ENCODE measurements around the gene CEP112. TPM values are rescaled to one million over a fixed set of nuclear protein-coding genes. Genes with fewer than 3 reads are reported as not detected.
"Not testable (repeated sequence)": the region's sequence is repeated elsewhere in the genome, so short reads cannot be mapped to it uniquely, and the experiment has no call there.

Gene CEP112
- total RNA-seq, 1 donor from 2014 or later: 13.9 TPM

DNA sequence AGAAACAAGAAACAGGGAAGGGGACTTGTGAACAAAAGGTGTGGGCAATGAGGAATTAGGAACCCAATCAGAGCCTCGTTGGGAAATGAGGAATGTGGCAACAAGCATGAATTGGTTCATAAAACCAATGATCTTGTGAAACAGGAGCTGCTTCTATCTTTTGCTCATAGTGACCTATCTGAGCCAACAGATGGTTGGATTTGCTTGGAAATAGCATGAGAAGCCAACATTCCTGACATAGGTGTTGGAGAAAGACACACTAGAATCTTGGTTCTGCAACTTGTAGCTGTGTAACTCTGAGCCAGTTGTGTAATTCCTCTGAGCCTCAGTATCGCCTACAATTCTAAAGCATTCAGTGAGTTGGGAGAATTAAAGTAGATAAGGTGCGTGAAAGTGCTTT, 378.6 kb downstream of the CEP112 start:
- no peaks in the 10 kb centered on the region for H3K79me2 ChIP-seq (ENCODE audit: insufficient read depth, low read length)
- no peaks in the 10 kb centered on the region for H3K27me3 Mint-ChIP-seq (ENCODE audit: low read depth, unreplicated experiment)
- DNase-seq (ENCODE audit: low read depth): no peak
- no peaks in the 10 kb centered on the region for H3K9me3 ChIP-seq (ENCODE audit: insufficient read depth, low read depth, low read length)
- H4K20me1 ChIP-seq (ENCODE audit: insufficient read depth, low read length): no peaks in the 10 kb centered on the region
- no peak overlapping the region for H3K4me2 ChIP-seq (ENCODE audit: low read length)
- no peak for FAIRE-seq
- no peaks in the 10 kb centered on the region for H3K27me3 ChIP-seq (ENCODE audit: insufficient read depth, low read length)
- H3K4me1 ChIP-seq (ENCODE audit: insufficient read depth, low read length): no peaks in the 10 kb centered on the region
- no peak overlapping the region for H3K4me3 ChIP-seq (ENCODE audit: insufficient read depth, low read depth, low read length)
- no peaks in the 10 kb centered on the region for H3K4me1 Mint-ChIP-seq (ENCODE audit: low read depth, unreplicated experiment)
- H3K36me3 ChIP-seq (ENCODE audit: insufficient read depth, low read length): no peaks in the 10 kb centered on the region
- no peak overlapping the region for H2AFZ ChIP-seq (ENCODE audit: low read depth, low read length)
- H3K27ac Mint-ChIP-seq (ENCODE audit: unreplicated experiment): no peak overlapping the region
- H3K27ac ChIP-seq (ENCODE audit: low read depth, low read length): no peak overlapping the region
- no peak overlapping the region for H3K4me3 Mint-ChIP-seq (ENCODE audit: unreplicated experiment)
- H3K36me3 Mint-ChIP-seq (ENCODE audit: low read depth, unreplicated experiment): peaks cover 4% of the 10 kb centered on the region
- no peak for TF ChIP-seq EZH2 (IDR thresholded peaks at IDR 0.05; ENCODE audit: insufficient read depth, low read length)
- TF ChIP-seq, protein P1, sequence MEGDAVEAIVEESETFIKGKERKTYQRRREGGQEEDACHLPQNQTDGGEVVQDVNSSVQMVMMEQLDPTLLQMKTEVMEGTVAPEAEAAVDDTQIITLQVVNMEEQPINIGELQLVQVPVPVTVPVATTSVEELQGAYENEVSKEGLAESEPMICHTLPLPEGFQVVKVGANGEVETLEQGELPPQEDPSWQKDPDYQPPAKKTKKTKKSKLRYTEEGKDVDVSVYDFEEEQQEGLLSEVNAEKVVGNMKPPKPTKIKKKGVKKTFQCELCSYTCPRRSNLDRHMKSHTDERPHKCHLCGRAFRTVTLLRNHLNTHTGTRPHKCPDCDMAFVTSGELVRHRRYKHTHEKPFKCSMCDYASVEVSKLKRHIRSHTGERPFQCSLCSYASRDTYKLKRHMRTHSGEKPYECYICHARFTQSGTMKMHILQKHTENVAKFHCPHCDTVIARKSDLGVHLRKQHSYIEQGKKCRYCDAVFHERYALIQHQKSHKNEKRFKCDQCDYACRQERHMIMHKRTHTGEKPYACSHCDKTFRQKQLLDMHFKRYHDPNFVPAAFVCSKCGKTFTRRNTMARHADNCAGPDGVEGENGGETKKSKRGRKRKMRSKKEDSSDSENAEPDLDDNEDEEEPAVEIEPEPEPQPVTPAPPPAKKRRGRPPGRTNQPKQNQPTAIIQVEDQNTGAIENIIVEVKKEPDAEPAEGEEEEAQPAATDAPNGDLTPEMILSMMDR (IDR thresholded peaks at IDR 0.05; ENCODE audit: insufficient read depth, low read depth, low read length): no peak
- peaks cover 4% of the 10 kb centered on the region for H3K9me3 Mint-ChIP-seq (ENCODE audit: unreplicated experiment)
- H3K9ac ChIP-seq (ENCODE audit: low read length): no peak overlapping the region

DNA sequence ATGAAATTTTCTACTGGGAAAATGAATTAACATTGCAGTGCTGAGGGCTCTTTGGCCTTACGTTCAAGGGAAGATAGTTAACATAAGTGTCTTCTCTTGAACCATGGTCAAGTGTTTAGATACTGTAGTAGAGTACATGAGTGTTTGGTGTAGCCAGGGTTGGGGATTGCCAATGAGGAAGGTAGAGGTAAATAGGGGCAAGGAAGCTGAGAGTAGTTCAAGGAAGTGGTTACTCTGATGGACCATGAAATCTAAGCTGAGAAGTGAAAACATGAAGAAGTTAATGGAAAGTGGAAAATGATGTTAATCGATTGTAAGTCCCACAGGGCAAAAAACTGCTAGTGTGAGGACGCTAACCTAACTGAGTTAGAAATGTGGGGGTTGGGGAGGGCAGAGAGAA, 380.9 kb downstream of the CEP112 start:
- Mint-ChIP-seq H3K27ac (ENCODE audit: unreplicated experiment) (no peak overlapping the region), H3K9me3 (ENCODE audit: unreplicated experiment) (peaks cover 14% of the 10 kb centered on the region), H3K4me1 (ENCODE audit: low read depth, unreplicated experiment) (no peaks in the 10 kb centered on the region), H3K36me3 (ENCODE audit: low read depth, unreplicated experiment) (peaks cover 9% of the 10 kb centered on the region), H3K4me3 (ENCODE audit: unreplicated experiment) (no peak overlapping the region), H3K27me3 (ENCODE audit: low read depth, unreplicated experiment) (no peaks in the 10 kb centered on the region)
- no peaks in the 10 kb centered on the region for H3K4me1 ChIP-seq (ENCODE audit: insufficient read depth, low read length)
- H3K27ac ChIP-seq (ENCODE audit: low read depth, low read length): no peak overlapping the region
- no peak overlapping the region for H2AFZ ChIP-seq (ENCODE audit: low read depth, low read length)
- H3K27me3 ChIP-seq (ENCODE audit: insufficient read depth, low read length): no peaks in the 10 kb centered on the region
- H3K4me2 ChIP-seq (ENCODE audit: low read length): no peak overlapping the region
- H4K20me1 ChIP-seq (ENCODE audit: insufficient read depth, low read length): no peaks in the 10 kb centered on the region
- no peaks in the 10 kb centered on the region for H3K79me2 ChIP-seq (ENCODE audit: insufficient read depth, low read length)
- H3K4me3 ChIP-seq (ENCODE audit: insufficient read depth, low read depth, low read length): no peak overlapping the region
- DNase-seq (ENCODE audit: low read depth) (no peak), FAIRE-seq (no peak)
- no peaks in the 10 kb centered on the region for H3K36me3 ChIP-seq (ENCODE audit: insufficient read depth, low read length)
- no peak overlapping the region for H3K9ac ChIP-seq (ENCODE audit: low read length)
- TF ChIP-seq, protein P1 (IDR thresholded peaks at IDR 0.05; ENCODE audit: insufficient read depth, low read depth, low read length): no peak
- no peak for TF ChIP-seq EZH2 (IDR thresholded peaks at IDR 0.05; ENCODE audit: insufficient read depth, low read length)
- H3K9me3 ChIP-seq (ENCODE audit: insufficient read depth, low read depth, low read length): no peaks in the 10 kb centered on the region

DNA sequence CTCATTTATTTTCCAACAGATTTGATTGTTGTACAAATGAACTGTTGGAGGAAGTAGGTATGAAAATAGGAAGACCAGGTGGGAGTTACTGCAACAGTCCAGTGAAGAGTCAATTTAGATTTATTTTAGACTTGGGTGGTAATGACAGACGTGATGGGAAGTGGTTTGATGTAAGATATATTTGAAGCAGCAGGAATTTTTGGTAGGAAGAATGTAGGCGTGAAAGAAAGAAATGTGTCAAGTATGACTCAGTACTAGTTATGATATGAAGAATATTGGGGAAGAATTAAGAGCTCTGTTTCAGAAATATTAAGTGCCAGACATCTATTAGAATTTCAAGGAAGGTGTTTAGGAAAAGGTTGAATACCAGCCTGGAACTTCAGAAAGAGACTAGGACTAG, 382.6 kb downstream of the CEP112 start:
- peaks cover 16% of the 10 kb centered on the region for H3K9me3 Mint-ChIP-seq (ENCODE audit: unreplicated experiment)
- DNase-seq (ENCODE audit: low read depth): no peak

DNA sequence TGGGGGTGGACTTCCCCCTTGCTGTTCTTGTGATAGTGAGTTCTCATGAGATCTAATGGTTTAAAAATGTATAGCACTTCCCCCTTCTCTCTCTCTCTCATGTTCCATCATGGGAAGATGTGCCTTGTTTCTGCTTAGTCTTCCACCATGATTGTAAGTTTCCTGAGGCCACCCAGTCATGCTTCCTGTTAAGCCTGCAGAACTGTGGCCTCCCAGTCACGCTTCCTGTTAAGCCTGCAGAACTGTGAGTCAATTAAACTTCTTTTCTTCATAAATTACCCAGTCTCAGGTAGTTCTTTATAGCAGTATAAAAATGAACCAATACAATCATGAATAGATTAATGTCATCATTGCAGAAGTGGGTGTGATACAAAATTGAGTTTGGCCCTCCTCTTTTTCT, 383.4 kb downstream of the CEP112 start:
- Mint-ChIP-seq H3K36me3 (ENCODE audit: low read depth, unreplicated experiment) (peaks cover 10% of the 10 kb centered on the region), H3K9me3 (ENCODE audit: unreplicated experiment) (peaks cover 16% of the 10 kb centered on the region)
- H3K27ac Mint-ChIP-seq (ENCODE audit: unreplicated experiment); H3K27ac ChIP-seq (ENCODE audit: low read depth, low read length); DNase-seq (ENCODE audit: low read depth); H3K9ac ChIP-seq (ENCODE audit: low read length); H3K36me3 ChIP-seq (ENCODE audit: insufficient read depth, low read length); H3K4me1 Mint-ChIP-seq (ENCODE audit: low read depth, unreplicated experiment); H4K20me1 ChIP-seq (ENCODE audit: insufficient read depth, low read length); H3K4me3 Mint-ChIP-seq (ENCODE audit: unreplicated experiment); H2AFZ ChIP-seq (ENCODE audit: low read depth, low read length); H3K27me3 ChIP-seq (ENCODE audit: insufficient read depth, low read length); H3K9me3 ChIP-seq (ENCODE audit: insufficient read depth, low read depth, low read length); H3K79me2 ChIP-seq (ENCODE audit: insufficient read depth, low read length); H3K27me3 Mint-ChIP-seq (ENCODE audit: low read depth, unreplicated experiment); H3K4me2 ChIP-seq (ENCODE audit: low read length); H3K4me3 ChIP-seq (ENCODE audit: insufficient read depth, low read depth, low read length); FAIRE-seq; H3K4me1 ChIP-seq (ENCODE audit: insufficient read depth, low read length): not testable (repeated sequence)

More for the DNA sequence above, 382.6 kb downstream of the CEP112 start:
- Mint-ChIP-seq H3K36me3 (ENCODE audit: low read depth, unreplicated experiment) (peaks cover 10% of the 10 kb centered on the region), H3K27me3 (ENCODE audit: low read depth, unreplicated experiment) (no peaks in the 10 kb centered on the region), H3K4me1 (ENCODE audit: low read depth, unreplicated experiment) (no peaks in the 10 kb centered on the region), H3K27ac (ENCODE audit: unreplicated experiment) (no peak overlapping the region), H3K4me3 (ENCODE audit: unreplicated experiment) (no peak overlapping the region)
- Histone ChIP-seq H3K9me3 (ENCODE audit: insufficient read depth, low read depth, low read length) (no peaks in the 10 kb centered on the region), H3K27ac (ENCODE audit: low read depth, low read length) (no peak overlapping the region), H3K27me3 (ENCODE audit: insufficient read depth, low read length) (no peaks in the 10 kb centered on the region), H3K79me2 (ENCODE audit: insufficient read depth, low read length) (no peaks in the 10 kb centered on the region), H3K4me1 (ENCODE audit: insufficient read depth, low read length) (no peaks in the 10 kb centered on the region), H2AFZ (ENCODE audit: low read depth, low read length) (no peak overlapping the region), H4K20me1 (ENCODE audit: insufficient read depth, low read length) (no peaks in the 10 kb centered on the region), H3K4me3 (ENCODE audit: insufficient read depth, low read depth, low read length) (no peak overlapping the region), H3K9ac (ENCODE audit: low read length) (no peak overlapping the region), H3K4me2 (ENCODE audit: low read length) (no peak overlapping the region), H3K36me3 (ENCODE audit: insufficient read depth, low read length) (no peaks in the 10 kb centered on the region)
- FAIRE-seq: no peak
- TF ChIP-seq EZH2 (IDR thresholded peaks at IDR 0.05; ENCODE audit: insufficient read depth, low read length): no peak
- TF ChIP-seq, protein P1 (IDR thresholded peaks at IDR 0.05; ENCODE audit: insufficient read depth, low read depth, low read length): no peak

All from astrocyte (in vitro differentiated cells and primary cell).